ENCODE data around the gene PCYT1A.
"Not testable (repeated sequence)": the region's sequence is repeated elsewhere in the genome, so short reads cannot be mapped to it uniquely, and the experiment has no call there.

PCYT1A gene

GRCh38 chr3:196216089-196216564 is 71.4 kb downstream of the PCYT1A start, which contains the start of gene SLC51A:
Gene SLC51A, plus strand, starts transcription at chr3:196216534. Its CDS starts 179 bp downstream, at chr3:196216713.
- TF ChIP-seq CTCF (IDR thresholded peaks at IDR 0.05; ENCODE audit: low read depth, low read length, missing control alignments), result no peak
- H3K4me3 ChIP-seq (ENCODE audit: low read depth, low read length), result no peak within 1 kb of the TSS
- in situ Hi-C loops (cut with HindIII; ENCODE audit: low sequenced_read_pairs), result no loop called here
- DNase-seq (ENCODE audit: low read depth), result no peak

GRCh38 chr3:196215493-196216020 is 72.0 kb downstream of the PCYT1A start:
- DNase-seq (ENCODE audit: low read depth), result no peak
- H3K4me3 ChIP-seq (ENCODE audit: low read depth, low read length), result no peak overlapping the region
- in situ Hi-C loops (cut with HindIII; ENCODE audit: low sequenced_read_pairs), result no loop called here
- TF ChIP-seq CTCF (IDR thresholded peaks at IDR 0.05; ENCODE audit: low read depth, low read length, missing control alignments), result no peak

- in situ Hi-C loops (cut with HindIII; ENCODE audit: low sequenced_read_pairs), result no loop called here
- DNase-seq (ENCODE audit: low read depth), result no peak
- H3K4me3 ChIP-seq (ENCODE audit: low read depth, low read length), result no peak overlapping the region
- TF ChIP-seq CTCF (IDR thresholded peaks at IDR 0.05; ENCODE audit: low read depth, low read length, missing control alignments), result no peak
Measured at GRCh38 chr3:196214783-196215441, 72.6 kb downstream of the PCYT1A start.

- H3K4me3 ChIP-seq (ENCODE audit: low read depth, low read length), result no peak within 1 kb of the TSS
- in situ Hi-C loops (cut with HindIII; ENCODE audit: low sequenced_read_pairs), result no loop called here
- TF ChIP-seq CTCF (IDR thresholded peaks at IDR 0.05; ENCODE audit: low read depth, low read length, missing control alignments), result no peak
- no peak for DNase-seq (ENCODE audit: low read depth)
Measured at GRCh38 chr3:196210673-196211556, 76.6 kb downstream of the PCYT1A start, which contains the start of gene ZDHHC19. Gene ZDHHC19, minus strand, starts transcription at chr3:196211400. Its CDS starts 85 bp downstream, at chr3:196211315.

- in situ Hi-C loops (cut with HindIII; ENCODE audit: low sequenced_read_pairs); DNase-seq (ENCODE audit: low read depth); H3K4me3 ChIP-seq (ENCODE audit: low read depth, low read length): not testable (repeated sequence)
Measured at GRCh38 chr3:196209944-196210672, 77.4 kb downstream of the PCYT1A start.

GRCh38 chr3:196208942-196209695 is 78.4 kb downstream of the PCYT1A start:
- DNase-seq (ENCODE audit: low read depth), result no peak
- in situ Hi-C loops (cut with HindIII; ENCODE audit: low sequenced_read_pairs), result no loop called here
- no peak overlapping the region for H3K4me3 ChIP-seq (ENCODE audit: low read depth, low read length)
- no peak for TF ChIP-seq CTCF (IDR thresholded peaks at IDR 0.05; ENCODE audit: low read depth, low read length, missing control alignments)
